MM.1S (cell line): ENCODE results near the gene RPL34.

Experiments used
- DNase-seq: peaks from one replicate; pipeline ENCODE4 v3.0.0-alpha.2; 2015
- H2AFZ ChIP-seq: fragments of 300-600 bp; sonication (generic); 2 replicates; pipeline ENCODE4 v1.6.0; 2016; ENCODE audit warnings: antibody characterized with exemption, low read length
- H3F3A ChIP-seq: fragments of 300-600 bp; sonication (generic); 2 replicates; pipeline ENCODE4 v1.6.1; 2016; ENCODE audit warnings: mild to moderate bottlenecking, antibody characterized with exemption, low read length, moderate library complexity, mixed read lengths; ENCODE audit not compliant: insufficient read depth
- H3K27ac ChIP-seq: fragments of 300-600 bp; sonication (generic); 2 replicates; pipeline ENCODE4 v1.5.1; 2016; ENCODE audit warnings: mild to moderate bottlenecking, low read length
- H3K27me3 ChIP-seq: fragments of 300-600 bp; sonication (generic); replicated peaks from 2 replicates; pipeline ENCODE4 v1.6.0; 2016; ENCODE audit warnings: low read length; ENCODE audit not compliant: insufficient read depth
- H3K36me3 ChIP-seq: fragments of 300-600 bp; sonication (generic); replicated peaks from 2 replicates; pipeline ENCODE4 v1.6.1; 2016; ENCODE audit warnings: mild to moderate bottlenecking, low read length, mixed read lengths; ENCODE audit not compliant: insufficient read depth
- H3K4me1 ChIP-seq: fragments of 300-600 bp; sonication (generic); 2 replicates; pipeline ENCODE4 v1.6.1; 2016; ENCODE audit warnings: low read length, mixed read lengths
- H3K4me2 ChIP-seq: fragments of 300-600 bp; sonication (generic); 2 replicates; pipeline ENCODE4 v1.6.0; 2016; ENCODE audit warnings: low read depth, low read length
- H3K4me3 ChIP-seq: fragments of 300-600 bp; sonication (generic); 2 replicates; pipeline ENCODE4 v1.5.1; 2016; ENCODE audit warnings: low read length, mixed read lengths
- H3K79me2 ChIP-seq: fragments of 300-600 bp; sonication (generic); 2 replicates; pipeline ENCODE4 v1.6.1; 2016; ENCODE audit warnings: mixed run types, low read length, mixed read lengths
- H3K9ac ChIP-seq: fragments of 300-600 bp; sonication (generic); 2 replicates; pipeline ENCODE4 v1.6.1; 2016; ENCODE audit warnings: low read length, mixed read lengths
- H3K9me2 ChIP-seq: fragments of 300-600 bp; sonication (generic); replicated peaks from 2 replicates; pipeline ENCODE4 v1.6.1; 2016; ENCODE audit warnings: mild to moderate bottlenecking, low read length, mixed read lengths; ENCODE audit not compliant: insufficient read depth
- H3K9me3 ChIP-seq: fragments of 300-600 bp; sonication (generic); replicated peaks from 2 replicates; pipeline ENCODE4 v1.6.1; 2016; ENCODE audit warnings: mild to moderate bottlenecking, low read length, mixed read lengths; ENCODE audit not compliant: insufficient read depth
- H4K20me1 ChIP-seq: fragments of 300-600 bp; sonication (generic); 2 replicates; pipeline ENCODE4 v1.6.1; 2016; ENCODE audit warnings: mild to moderate bottlenecking, low read length, moderate library complexity, mixed read lengths; ENCODE audit not compliant: insufficient read depth
- EZH2 ChIP-seq: fragments of 300-600 bp; sonication (generic); optimal IDR thresholded peaks from 2 replicates; pipeline ENCODE3; 2017; ENCODE audit warnings: low read depth, mild to moderate bottlenecking, antibody characterized with exemption, low read length, mixed read lengths
- EZH2phosphoT487 ChIP-seq: fragments of 300-600 bp; sonication (generic); IDR thresholded peaks from 2 replicates; pipeline ENCODE4 v1.6.1; 2018; ENCODE audit warnings: antibody characterized with exemption, low read length
- TF ChIP-seq, protein P1 (sequence below): fragments of 300-600 bp; sonication (generic); IDR thresholded peaks from 2 replicates; pipeline ENCODE4 v1.5.1; 2016; ENCODE audit warnings: antibody characterized with exemption, low read length, mixed read lengths

Gene RPL34

DNA sequence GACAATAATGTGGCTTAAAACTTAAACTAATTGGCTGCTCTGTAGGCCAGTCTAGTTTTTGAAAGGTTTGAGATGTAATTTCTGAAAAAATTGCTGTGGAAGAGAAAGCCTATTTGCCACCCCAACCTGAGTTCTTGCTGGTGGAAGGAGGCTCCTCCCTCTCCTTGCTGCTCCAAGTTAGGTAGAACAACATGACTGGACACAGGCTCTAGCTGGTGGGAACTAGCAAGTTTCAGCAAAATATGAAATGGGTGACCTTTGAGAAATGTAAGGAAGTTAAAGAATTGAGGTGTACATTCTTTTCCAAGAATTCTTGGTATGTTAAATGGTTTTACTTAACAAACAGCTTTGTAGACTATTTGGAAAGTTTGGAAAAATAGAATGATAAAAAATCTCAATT lies 8.0 kb downstream of the RPL34 start:
- Histone ChIP-seq H3K9me2 (no peaks in the 10 kb centered on the region), H3K9ac (no peak overlapping the region), H3K36me3 (peaks cover 21% of the 10 kb centered on the region), H3F3A (0 out of 2 replicates have a peak, but pooled peaks cover 6% of the 10 kb centered on the region), H3K79me2 (peaks cover 14% of the 10 kb centered on the region), H3K27ac (no peak overlapping the region), H3K9me3 (no peaks in the 10 kb centered on the region), H3K4me3 (no peak overlapping the region), H3K4me1 (no peaks in the 10 kb centered on the region), H3K4me2 (no peak overlapping the region), H2AFZ (no peak overlapping the region), H4K20me1 (peaks cover 7% of the 10 kb centered on the region; the same call in 1 of the 2 replicates), H3K27me3 (no peaks in the 10 kb centered on the region)
- TF ChIP-seq EZH2 (no peak), EZH2phosphoT487 (no peak)
- TF ChIP-seq, protein P1, sequence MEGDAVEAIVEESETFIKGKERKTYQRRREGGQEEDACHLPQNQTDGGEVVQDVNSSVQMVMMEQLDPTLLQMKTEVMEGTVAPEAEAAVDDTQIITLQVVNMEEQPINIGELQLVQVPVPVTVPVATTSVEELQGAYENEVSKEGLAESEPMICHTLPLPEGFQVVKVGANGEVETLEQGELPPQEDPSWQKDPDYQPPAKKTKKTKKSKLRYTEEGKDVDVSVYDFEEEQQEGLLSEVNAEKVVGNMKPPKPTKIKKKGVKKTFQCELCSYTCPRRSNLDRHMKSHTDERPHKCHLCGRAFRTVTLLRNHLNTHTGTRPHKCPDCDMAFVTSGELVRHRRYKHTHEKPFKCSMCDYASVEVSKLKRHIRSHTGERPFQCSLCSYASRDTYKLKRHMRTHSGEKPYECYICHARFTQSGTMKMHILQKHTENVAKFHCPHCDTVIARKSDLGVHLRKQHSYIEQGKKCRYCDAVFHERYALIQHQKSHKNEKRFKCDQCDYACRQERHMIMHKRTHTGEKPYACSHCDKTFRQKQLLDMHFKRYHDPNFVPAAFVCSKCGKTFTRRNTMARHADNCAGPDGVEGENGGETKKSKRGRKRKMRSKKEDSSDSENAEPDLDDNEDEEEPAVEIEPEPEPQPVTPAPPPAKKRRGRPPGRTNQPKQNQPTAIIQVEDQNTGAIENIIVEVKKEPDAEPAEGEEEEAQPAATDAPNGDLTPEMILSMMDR: no peak
- DNase-seq: no peak

DNA sequence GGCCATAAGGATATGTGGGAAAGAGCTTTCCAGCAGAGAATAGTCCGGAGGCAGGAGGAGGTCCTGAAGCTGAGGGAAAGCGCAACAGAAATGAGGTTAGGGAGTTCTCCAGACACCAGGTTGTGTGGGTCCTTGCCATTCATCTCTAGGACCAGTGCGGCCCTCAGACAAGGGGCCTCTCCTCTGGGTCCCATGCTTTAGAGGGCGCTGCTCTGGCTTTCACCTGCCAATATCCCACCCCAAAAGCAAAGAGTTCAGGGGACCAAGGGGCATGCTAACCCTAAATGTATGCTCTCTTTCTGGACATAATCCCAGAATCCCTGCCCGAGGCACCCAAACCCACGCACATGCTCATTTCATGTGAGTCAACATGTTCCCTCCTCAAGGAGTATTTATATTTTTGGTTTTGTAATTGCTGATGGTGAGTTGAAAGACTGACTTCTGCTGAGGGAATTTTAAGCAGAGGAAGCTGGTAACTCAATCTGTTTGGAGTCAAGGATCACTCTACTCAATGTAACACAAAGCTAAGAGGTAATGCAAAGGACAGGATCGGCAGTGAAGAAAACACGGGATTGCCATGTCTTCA lies 14.8 kb downstream of the RPL34 start:
- Histone ChIP-seq H3K9ac (no peak overlapping the region), H3K9me3 (no peaks in the 10 kb centered on the region), H3K4me3 (no peak overlapping the region), H3K79me2 (no peaks in the 10 kb centered on the region), H3K4me1 (no peaks in the 10 kb centered on the region), H4K20me1 (no peaks in the 10 kb centered on the region), H3K27me3 (no peaks in the 10 kb centered on the region), H3F3A (no peaks in the 10 kb centered on the region), H3K36me3 (peaks cover 8% of the 10 kb centered on the region), H3K9me2 (no peaks in the 10 kb centered on the region), H2AFZ (no peak overlapping the region), H3K4me2 (no peak overlapping the region), H3K27ac (no peak overlapping the region)
- DNase-seq: no peak
- TF ChIP-seq EZH2 (no peak), EZH2phosphoT487 (no peak)
- TF ChIP-seq, protein P1: no peak

DNA sequence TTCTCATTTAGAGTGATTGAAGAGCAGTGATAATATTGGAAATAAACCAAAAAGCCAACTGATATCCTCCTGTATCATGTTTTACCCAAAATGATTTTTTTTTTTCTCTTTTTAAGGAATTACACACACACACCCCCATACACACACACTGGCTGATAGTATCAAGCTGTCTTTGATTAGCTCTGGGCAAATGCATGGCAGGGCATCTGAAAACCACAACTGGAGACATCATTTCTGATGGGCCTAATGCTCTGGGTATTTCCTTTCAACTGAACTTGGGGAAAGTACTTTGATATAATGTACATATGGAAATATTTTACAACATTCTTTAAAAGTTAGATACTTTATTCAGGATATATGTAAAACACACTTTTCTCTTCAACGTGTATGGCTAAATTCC lies 15.9 kb downstream of the RPL34 start:
- no peak for TF ChIP-seq EZH2
- TF ChIP-seq, protein P1: no peak
- no peak for TF ChIP-seq EZH2phosphoT487
- H3K4me1 ChIP-seq: no peaks in the 10 kb centered on the region
- H3K9me3 ChIP-seq: no peaks in the 10 kb centered on the region
- H3K9ac ChIP-seq: no peak overlapping the region
- H2AFZ ChIP-seq: no peak overlapping the region
- no peaks in the 10 kb centered on the region for H3F3A ChIP-seq
- no peak overlapping the region for H3K4me2 ChIP-seq
- H3K27me3 ChIP-seq: no peaks in the 10 kb centered on the region
- DNase-seq: no peak
- H3K4me3 ChIP-seq: no peak overlapping the region
- H3K36me3 ChIP-seq: peaks cover 7% of the 10 kb centered on the region
- H4K20me1 ChIP-seq: no peaks in the 10 kb centered on the region
- H3K79me2 ChIP-seq: no peaks in the 10 kb centered on the region
- H3K9me2 ChIP-seq: no peaks in the 10 kb centered on the region
- H3K27ac ChIP-seq: no peak overlapping the region
